HG02588 (cell line): ENCODE data around the gene SFI1.
"Not testable (repeated sequence)": the region's sequence is repeated elsewhere in the genome, so short reads cannot be mapped to it uniquely, and the experiment has no call there.

Experiments
- ATAC-seq: cut with Tn5 transposase; IDR thresholded peaks from one replicate; pipeline ENCODE4 v1.9.1; 2021; ENCODE audit warnings: mild to moderate bottlenecking, moderate library complexity; ENCODE audit not compliant: unreplicated experiment

SFI1 gene

DNA sequence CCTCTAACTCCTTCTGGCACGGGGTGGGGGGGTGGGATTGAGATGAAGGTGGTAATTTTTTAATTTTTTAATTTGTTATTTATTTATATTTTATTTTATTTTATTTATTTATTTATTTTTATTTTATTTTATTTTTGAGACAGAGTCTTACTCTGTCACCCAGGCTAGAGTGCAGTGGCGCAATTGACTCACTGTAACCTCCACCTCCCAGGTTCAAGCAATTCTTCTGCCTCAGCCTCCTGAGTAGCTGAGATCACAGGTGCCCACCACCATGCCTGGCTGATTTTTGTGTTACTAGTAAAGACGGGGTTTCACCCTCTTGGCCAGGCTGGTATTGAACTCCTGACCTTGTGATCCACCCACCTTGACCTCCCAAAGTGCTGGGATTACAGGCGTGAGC lies 43.8 kb downstream of the SFI1 start:
- not testable (repeated sequence) for ATAC-seq

GRCh38 chr22:31540966-31541365 lies 44.6 kb downstream of the SFI1 start:
- ATAC-seq = no peak

DNA sequence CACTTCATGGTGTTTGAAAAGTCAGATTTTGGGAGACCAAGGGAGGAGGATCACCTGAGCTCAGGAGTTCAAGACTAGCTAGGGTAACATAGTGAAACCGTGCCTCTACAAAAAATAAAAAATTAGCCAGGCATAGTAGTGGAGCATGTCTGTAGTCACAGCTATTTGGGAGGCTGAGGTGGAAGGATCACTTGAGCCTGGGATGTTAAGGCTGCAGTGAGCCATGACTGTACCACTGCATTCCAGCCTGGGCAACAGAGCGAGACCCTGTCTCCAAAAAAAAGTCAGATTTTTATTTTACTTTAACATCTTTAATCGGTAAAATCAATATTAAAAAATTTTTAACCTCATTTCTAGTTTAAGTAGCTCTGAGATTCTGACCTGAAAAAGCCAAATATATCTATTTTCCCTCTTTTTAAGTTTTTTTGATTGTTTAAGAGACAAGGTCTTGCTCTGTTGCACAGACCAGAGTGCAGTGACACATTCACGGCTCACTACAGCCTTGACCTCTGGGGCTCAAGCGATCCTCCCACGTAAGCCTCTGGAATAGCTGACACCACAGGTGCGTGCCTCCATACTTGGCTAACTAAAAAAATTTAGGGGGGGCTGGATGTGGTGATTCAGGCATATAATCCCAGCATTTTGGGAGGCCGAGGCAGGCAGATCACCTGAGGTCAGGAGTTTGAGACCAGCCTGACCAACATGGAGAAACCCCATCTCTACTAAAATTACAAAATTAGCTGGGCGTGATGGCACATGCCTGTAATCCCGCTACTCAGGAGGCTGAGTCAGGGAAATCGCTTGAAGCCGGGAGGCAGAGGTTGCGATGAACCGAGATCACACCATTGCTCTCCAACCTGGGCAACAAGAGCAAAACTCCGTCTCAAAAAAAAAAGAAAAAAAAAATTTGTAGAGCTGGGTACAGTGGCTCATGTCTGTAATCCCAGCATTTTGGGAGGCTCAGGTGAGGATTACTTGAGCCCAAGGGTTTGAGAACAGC lies 48.4 kb downstream of the SFI1 start:
- ATAC-seq = no peak

GRCh38 chr22:31550871-31551370 lies 54.6 kb downstream of the SFI1 start:
- no peak for ATAC-seq

DNA sequence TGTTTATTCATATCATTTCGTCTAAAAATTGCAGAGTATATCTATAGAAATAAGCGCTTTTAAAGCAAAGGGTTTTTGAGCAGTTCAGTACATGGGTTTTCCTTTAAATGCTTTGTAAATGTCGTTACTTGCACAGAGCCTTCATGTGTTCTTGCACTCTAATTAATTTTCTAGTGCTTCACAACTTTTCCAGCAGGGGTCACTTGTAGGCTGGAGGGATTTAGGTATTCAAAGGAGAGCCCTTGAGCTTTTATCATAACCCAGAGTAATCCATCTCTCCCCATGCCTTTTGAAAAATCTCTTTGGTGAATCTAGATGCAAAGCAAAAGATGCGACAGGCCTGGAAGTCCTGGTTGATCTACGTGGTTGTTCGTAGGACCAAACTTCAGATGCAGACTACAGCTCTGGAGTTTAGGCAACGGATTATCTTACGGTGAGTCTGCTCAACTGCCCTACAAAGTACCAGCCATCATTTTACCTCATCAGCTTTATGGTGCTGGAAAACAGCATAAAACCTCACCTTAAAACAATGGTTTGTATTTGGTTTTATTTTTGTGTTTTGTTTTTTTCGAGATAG lies 60.4 kb downstream of the SFI1 start:
- no peak for ATAC-seq

- not testable (repeated sequence) for ATAC-seq
Measured at GRCh38 chr22:31558546-31558945, 62.2 kb downstream of the SFI1 start.

DNA sequence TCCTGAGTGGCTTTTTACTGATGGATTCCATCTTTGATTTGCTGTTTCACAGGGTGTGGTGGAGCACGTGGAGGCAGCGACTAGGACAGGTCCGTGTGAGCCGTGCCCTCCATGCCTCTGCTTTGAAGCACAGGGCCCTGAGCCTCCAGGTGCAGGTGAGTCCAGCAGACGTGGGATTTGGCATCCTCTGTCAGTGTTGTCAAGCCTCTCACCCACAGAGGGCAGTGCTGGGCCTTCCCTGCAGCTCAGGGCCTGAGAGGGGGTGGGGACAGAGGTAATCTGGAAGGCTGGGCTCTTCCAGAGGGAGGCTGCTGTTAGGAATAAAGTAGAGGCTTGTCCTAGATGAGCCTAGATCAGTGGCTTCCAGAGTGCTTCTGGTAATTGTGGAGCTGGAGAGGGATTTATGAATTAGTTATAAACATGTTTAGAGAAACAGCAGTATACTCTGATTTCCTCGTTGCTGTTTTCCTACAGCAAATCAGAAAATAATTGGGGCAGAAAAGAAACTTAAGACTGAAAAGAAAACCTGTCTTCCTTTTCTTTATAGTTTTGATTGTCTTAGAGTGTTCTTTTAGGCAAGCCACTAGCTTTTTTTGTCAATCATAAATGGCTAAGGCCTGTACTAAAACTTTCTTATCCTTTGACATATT lies 65.0 kb downstream of the SFI1 start:
- no peak for ATAC-seq

- no peak for ATAC-seq
Measured at GRCh38 chr22:31561970-31562369, 65.6 kb downstream of the SFI1 start.

DNA sequence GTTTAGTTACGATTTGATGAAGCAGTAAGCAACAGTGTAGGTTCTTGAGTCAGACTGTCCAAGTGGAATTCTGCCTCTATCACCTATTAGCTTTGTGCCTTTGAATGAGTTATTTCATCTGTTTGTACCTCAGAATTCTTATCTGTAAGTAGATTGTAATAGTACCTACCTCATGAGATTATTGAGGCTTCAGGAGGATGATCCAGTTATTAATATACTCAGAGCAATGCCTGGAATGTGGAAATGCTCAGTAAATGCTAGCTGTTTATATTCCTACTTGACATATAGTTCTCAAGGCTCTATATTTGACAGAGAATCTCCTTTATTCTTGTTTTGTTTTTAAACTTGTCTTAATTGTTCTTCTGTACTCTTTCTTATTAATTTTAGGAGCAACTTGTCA lies 70.1 kb downstream of the SFI1 start:
- ATAC-seq = no peak

- ATAC-seq = no peak
Measured at GRCh38 chr22:31567196-31567595, 70.9 kb downstream of the SFI1 start.

GRCh38 chr22:31567702-31568101 lies 71.4 kb downstream of the SFI1 start:
- no peak for ATAC-seq

GRCh38 chr22:31569126-31569525 lies 72.8 kb downstream of the SFI1 start:
- no peak for ATAC-seq

DNA sequence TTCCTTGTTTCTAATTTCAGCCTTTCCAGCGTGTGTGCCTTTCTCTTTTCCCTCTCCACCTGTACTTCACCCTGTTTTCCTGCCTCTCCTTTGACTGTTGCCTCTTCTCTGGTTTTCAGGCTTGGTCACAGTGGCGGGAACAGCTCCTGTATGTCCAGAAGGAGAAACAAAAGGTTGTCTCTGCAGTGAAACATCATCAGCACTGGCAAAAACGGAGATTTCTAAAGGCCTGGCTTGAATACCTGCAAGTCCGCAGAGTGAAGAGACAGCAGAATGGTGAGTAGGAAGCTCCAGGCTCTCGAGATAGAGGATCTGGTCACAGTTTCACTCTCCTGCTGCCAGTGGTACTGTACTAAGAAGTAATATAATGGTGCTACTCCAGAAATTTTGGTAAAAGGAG lies 76.6 kb downstream of the SFI1 start:
- no peak for ATAC-seq

- ATAC-seq = no peak
Measured at GRCh38 chr22:31574055-31574670, 77.8 kb downstream of the SFI1 start.

GRCh38 chr22:31575190-31575589 lies 78.9 kb downstream of the SFI1 start:
- ATAC-seq = no peak

DNA sequence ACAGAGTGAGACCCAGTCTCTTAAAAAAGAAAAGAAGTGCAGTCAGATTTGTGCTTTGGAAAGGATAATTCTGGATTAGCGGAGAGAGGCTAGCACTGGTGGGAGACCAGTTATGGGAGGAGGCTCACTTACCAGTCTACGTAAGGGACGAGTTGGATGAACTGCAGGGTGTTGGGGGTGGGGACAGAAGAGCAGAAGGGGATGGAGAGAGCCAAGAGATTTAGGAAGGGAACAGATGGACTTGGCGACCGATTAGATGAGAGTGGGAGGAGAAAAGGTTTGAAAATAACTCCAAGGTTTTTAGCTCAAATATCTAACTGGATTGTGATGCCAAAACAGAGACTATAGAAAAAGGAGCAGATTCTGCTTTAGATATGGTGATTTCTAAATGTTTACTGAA lies 81.4 kb downstream of the SFI1 start:
- ATAC-seq = no peak

GRCh38 chr22:31578171-31578570 lies 81.8 kb downstream of the SFI1 start:
- no peak for ATAC-seq

DNA sequence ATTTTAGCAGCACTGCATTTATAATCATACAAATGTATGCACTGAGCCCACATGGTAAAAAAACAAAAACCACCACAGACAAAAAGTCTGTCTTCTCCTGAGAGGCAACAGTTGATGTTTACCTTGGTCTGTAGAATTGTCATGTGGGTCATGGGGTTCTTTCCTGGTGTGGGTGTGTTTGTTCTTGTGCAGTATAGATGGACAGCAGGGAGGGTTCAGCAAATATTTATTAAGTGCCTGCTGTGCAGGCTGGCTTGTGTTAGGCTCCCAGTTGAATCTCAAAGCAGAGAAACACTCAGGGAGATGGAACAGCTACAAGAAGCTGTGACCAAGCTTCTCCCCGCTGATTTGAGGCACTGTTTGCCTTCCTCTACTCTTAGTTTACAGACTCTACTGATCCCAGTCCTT lies 83.5 kb downstream of the SFI1 start:
- no peak for ATAC-seq

DNA sequence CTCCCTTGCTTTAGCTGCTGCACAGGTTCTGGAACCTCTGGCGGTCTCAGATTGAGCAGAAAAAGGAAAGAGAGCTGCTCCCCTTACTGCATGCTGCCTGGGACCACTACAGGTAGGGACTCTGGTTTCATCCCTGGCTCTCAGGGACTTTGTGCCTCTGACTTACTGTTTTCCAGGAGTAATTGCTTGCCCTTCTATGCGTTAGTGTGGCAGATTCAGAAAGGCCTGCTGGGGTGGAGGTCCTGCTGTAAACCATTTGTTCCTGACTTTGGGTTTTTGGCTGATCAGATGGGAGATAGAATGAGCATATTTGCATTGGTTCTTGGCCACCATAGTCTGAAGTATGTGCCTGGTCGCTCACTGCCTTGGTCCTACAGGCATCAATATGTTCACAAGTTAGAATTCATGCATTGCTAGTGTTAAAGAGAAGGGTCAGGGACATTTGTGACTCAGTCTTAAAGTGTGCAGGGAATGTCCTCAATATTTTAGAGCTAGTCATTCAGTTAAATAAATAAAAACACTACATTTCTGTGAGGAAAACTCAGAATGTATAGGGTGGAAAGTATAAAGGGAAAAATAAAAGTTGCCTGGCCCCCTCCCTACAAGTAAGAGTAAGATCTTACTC lies 87.6 kb downstream of the SFI1 start:
- ATAC-seq = no peak

- ATAC-seq = no peak
Measured at GRCh38 chr22:31584804-31585160, 88.4 kb downstream of the SFI1 start.
